Tibial nerve (tissue), 4 donors: ENCODE data around the gene MEIS1.

Experiments used
- CTCF ChIP-seq, 5 experiments: fragments of 200-600 bp in 3 of 5; fragments of 450-650 bp in 2 of 5; sonication (generic) in 3 of 5; IDR thresholded peaks; one replicate each; pipeline ENCODE4 v1.5.1; 2016 to 2019; ENCODE audit warnings: antibody characterized with exemption in 5 of 5, mild to moderate bottlenecking in 3 of 5, moderate library complexity in 2 of 5
- EP300 ChIP-seq, 2 donors: sonication (generic); formaldehyde crosslinking; IDR thresholded peaks; one replicate each; pipeline ENCODE4 v1.6.1; 2017; ENCODE audit warnings: antibody characterized with exemption in 2 of 2, mild to moderate bottlenecking in 1 of 2
- POLR2A ChIP-seq, 2 donors: fragments of 450-650 bp; IDR thresholded peaks; one replicate each; pipeline ENCODE4 v1.6.1; 2017; ENCODE audit warnings: antibody characterized with exemption in 2 of 2, mild to moderate bottlenecking in 2 of 2, moderate library complexity in 2 of 2

GRCh38 chr2:66569321-66569851 is 134.5 kb downstream of the MEIS1 start:
- no peak for TF ChIP-seq CTCF (IDR thresholded peaks at IDR 0.05)
- no peak for TF ChIP-seq POLR2A (IDR thresholded peaks at IDR 0.05)
- no peak for TF ChIP-seq EP300 (IDR thresholded peaks at IDR 0.05)
